Esophagus squamous epithelium (tissue), 4 donors: ENCODE results near the gene QKI.

Experiments used
- CTCF ChIP-seq, 6 experiments: fragments of 450-650 bp in 4 of 6; fragments of 200-600 bp in 2 of 6; sonication (generic) in 2 of 6; IDR thresholded peaks; one replicate each; pipeline ENCODE4 v1.5.1; 2016 to 2019; ENCODE audit warnings: antibody characterized with exemption in 6 of 6, mild to moderate bottlenecking in 4 of 6, moderate library complexity in 4 of 6
- POLR2A ChIP-seq, 4 donors: fragments of 450-650 bp; IDR thresholded peaks; one replicate each; pipeline ENCODE4 v1.6.1; 2017; ENCODE audit warnings: antibody characterized with exemption in 4 of 4, mild to moderate bottlenecking in 4 of 4, moderate library complexity in 3 of 4

DNA sequence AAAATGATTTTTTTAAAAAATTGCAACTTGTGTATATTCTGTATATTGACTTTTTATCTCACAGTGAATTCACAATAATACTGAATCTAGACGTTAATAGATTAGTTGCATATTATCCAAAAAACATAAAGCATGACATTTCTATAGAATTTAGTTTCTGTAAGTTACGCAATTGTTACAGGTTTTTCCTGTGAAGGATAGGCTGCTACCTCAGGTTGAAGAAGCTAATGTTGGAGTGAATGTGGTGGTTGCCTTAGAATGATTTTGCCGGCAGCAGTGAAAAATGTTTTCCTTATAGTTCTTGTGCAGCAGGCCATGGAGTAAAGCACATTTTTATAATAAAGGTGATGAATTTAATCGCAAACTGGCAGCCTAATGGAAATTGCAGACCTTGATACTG is 20.5 kb downstream of the QKI start:
- TF ChIP-seq POLR2A (IDR thresholded peaks at IDR 0.05) (no peak), CTCF (IDR thresholded peaks at IDR 0.05) (no peak)
